H1 (cell line): ENCODE results near the gene TRIM58.

ENCODE experiments used
- CBX5 ChIP-seq: fragments of 300-800, 300-1000 bp; sonication (generic); IDR thresholded peaks from 2 replicates; pipeline ENCODE4 v1.7.1; 2016; ENCODE audit warnings: antibody characterized with exemption, low read length, low read depth
- CHD1 ChIP-seq: IDR thresholded peaks from 2 replicates; pipeline ENCODE4 v1.6.1; 2012; ENCODE audit warnings: low read depth, low read length, improper control_type of control experiment
- EP300 ChIP-seq, 2 experiments: IDR thresholded peaks; 1 replicate in 1 of 2; 2 replicates in 1 of 2; pipeline ENCODE4 v1.6.1; 2011 to 2012; ENCODE audit warnings: low read depth in 2 of 2, low read length in 2 of 2, mild to moderate bottlenecking in 2 of 2, borderline replicate concordance in 1 of 2, inconsistent platforms in 1 of 2, moderate library complexity in 1 of 2
- GABPA ChIP-seq: IDR thresholded peaks from 2 replicates; pipeline ENCODE4 v1.6.1; 2011; ENCODE audit warnings: mild to moderate bottlenecking, low read length, moderate library complexity, borderline replicate concordance; ENCODE audit not compliant: insufficient read depth
- GTF2F1 ChIP-seq: IDR thresholded peaks from 2 replicates; pipeline ENCODE4 v1.6.1; 2012; ENCODE audit warnings: low read depth, low read length, improper control_type of control experiment, borderline replicate concordance
- POLR2A ChIP-seq, 2 experiments: IDR thresholded peaks; 1 replicate in 1 of 2; 2 replicates in 1 of 2; pipeline ENCODE4 v1.6.1; 2011; ENCODE audit warnings: low read depth in 2 of 2, low read length in 2 of 2, mild to moderate bottlenecking in 2 of 2; ENCODE audit errors: control extremely low read depth in 1 of 2
- RFX5 ChIP-seq: IDR thresholded peaks from 2 replicates; pipeline ENCODE4 v1.6.1; 2011; ENCODE audit warnings: low read depth, low read length, improper control_type of control experiment, borderline replicate concordance
- SIRT6 ChIP-seq: IDR thresholded peaks from one replicate; pipeline ENCODE4 v1.7.1; 2012; ENCODE audit warnings: low read length, inconsistent platforms
- TAF1 ChIP-seq: IDR thresholded peaks from 2 replicates; pipeline ENCODE4 v1.6.1; 2011; ENCODE audit warnings: mild to moderate bottlenecking, low read depth, low read length
- ZNF274 ChIP-seq: IDR thresholded peaks from 2 replicates; pipeline ENCODE4 v1.7.0; 2012; ENCODE audit warnings: low read length, borderline replicate concordance; ENCODE audit errors: extremely low read depth
- TF ChIP-seq, protein P1 (sequence below), 3 experiments: IDR thresholded peaks; 1 replicate in 2 of 3; 2 replicates in 1 of 3; pipeline versions ENCODE4 v1.5.1 to v1.6.1; 2011; ENCODE audit warnings: low read length in 3 of 3, mild to moderate bottlenecking in 3 of 3, inconsistent platforms in 2 of 3, low read depth in 1 of 3, moderate library complexity in 1 of 3; ENCODE audit not compliant: insufficient read depth in 1 of 3; ENCODE audit errors: control extremely low read depth in 1 of 3
- TF ChIP-seq, protein P2 (sequence below): IDR thresholded peaks from 2 replicates; pipeline ENCODE4 v1.6.1; 2012; ENCODE audit warnings: inconsistent platforms

DNA sequence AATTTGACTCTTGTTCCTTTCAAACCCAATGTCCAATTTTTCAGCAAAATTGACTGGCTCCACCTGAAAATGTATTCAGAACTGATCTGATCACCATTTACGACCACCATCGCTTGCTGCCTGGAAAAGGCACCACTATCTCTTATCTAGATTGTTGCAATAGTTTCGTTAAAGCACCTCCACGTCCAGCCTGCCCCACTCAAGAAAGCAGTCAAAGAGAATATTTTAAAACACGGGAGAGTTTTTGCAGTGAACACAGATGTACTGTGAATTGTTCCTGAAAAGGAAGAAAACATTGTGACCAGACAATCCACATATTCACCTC is 11.3 kb upstream of the TRIM58 start:
- TF ChIP-seq, protein P1, sequence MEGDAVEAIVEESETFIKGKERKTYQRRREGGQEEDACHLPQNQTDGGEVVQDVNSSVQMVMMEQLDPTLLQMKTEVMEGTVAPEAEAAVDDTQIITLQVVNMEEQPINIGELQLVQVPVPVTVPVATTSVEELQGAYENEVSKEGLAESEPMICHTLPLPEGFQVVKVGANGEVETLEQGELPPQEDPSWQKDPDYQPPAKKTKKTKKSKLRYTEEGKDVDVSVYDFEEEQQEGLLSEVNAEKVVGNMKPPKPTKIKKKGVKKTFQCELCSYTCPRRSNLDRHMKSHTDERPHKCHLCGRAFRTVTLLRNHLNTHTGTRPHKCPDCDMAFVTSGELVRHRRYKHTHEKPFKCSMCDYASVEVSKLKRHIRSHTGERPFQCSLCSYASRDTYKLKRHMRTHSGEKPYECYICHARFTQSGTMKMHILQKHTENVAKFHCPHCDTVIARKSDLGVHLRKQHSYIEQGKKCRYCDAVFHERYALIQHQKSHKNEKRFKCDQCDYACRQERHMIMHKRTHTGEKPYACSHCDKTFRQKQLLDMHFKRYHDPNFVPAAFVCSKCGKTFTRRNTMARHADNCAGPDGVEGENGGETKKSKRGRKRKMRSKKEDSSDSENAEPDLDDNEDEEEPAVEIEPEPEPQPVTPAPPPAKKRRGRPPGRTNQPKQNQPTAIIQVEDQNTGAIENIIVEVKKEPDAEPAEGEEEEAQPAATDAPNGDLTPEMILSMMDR (IDR thresholded peaks at IDR 0.05; ENCODE audit: control extremely low read depth in 1 of 3, insufficient read depth in 1 of 3, low read depth in 1 of 3, low read length in 3 of 3): no peak
- no peak for TF ChIP-seq CHD1
- no peak for TF ChIP-seq GTF2F1
- no peak for TF ChIP-seq RFX5
- no peak for TF ChIP-seq TAF1
- no peak for TF ChIP-seq ZNF274
- no peak for TF ChIP-seq CBX5
- TF ChIP-seq POLR2A (IDR thresholded peaks at IDR 0.05; ENCODE audit: control extremely low read depth in 1 of 2, low read depth in 2 of 2, low read length in 2 of 2): no peak
- no peak for TF ChIP-seq SIRT6
- no peak for TF ChIP-seq GABPA
- TF ChIP-seq, protein P2, sequence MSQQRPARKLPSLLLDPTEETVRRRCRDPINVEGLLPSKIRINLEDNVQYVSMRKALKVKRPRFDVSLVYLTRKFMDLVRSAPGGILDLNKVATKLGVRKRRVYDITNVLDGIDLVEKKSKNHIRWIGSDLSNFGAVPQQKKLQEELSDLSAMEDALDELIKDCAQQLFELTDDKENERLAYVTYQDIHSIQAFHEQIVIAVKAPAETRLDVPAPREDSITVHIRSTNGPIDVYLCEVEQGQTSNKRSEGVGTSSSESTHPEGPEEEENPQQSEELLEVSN: no peak
- no peak for TF ChIP-seq EP300 (IDR thresholded peaks at IDR 0.05; ENCODE audit: borderline replicate concordance in 1 of 2, low read depth in 2 of 2, low read length in 2 of 2)
